Stimulated activated naive B cell treated with anti-CD40 and anti-IgM and Interleukin-4, amounts not matched to agents 10 μg/mL and 1 μg/mL and 100 μg/mL, for 72 hours (primary cell): Measurements from ENCODE around the gene ATP6AP1.

Experiments used
- ATAC-seq, 2 donors: fragments of 150-1000 bp; cut with Tn5 transposase; replicated peaks; 2 replicates each; pipeline ENCODE4 v1.10.0; 2021; ENCODE audit warnings: moderate library complexity in 1 of 2
- DNase-seq: peaks from one replicate; pipeline ENCODE4 v3.0.0; 2021
- H3K27ac Mint-ChIP-seq: one replicate; pipeline ENCODE4 v1.8.0; 2022; ENCODE audit warnings: mild to moderate bottlenecking, mixed read lengths
- H3K27me3 Mint-ChIP-seq, 2 donors: one replicate each; pipeline ENCODE4 v1.8.0; 2022; ENCODE audit warnings: mixed read lengths in 2 of 2
- H3K36me3 Mint-ChIP-seq, 2 donors: one replicate each; pipeline ENCODE4 v1.8.0; 2022; ENCODE audit warnings: mixed read lengths in 2 of 2, mild to moderate bottlenecking in 1 of 2
- H3K4me1 Mint-ChIP-seq, 2 donors: one replicate each; pipeline ENCODE4 v1.8.0; 2022; ENCODE audit warnings: mixed read lengths in 2 of 2, mild to moderate bottlenecking in 1 of 2
- H3K4me3 Mint-ChIP-seq, 2 donors: one replicate each; pipeline ENCODE4 v1.8.0; 2022; ENCODE audit warnings: mild to moderate bottlenecking in 2 of 2, mixed read lengths in 2 of 2, moderate library complexity in 1 of 2
- H3K9me3 Mint-ChIP-seq, 2 donors: one replicate each; pipeline ENCODE4 v1.8.0; 2022; ENCODE audit warnings: mixed read lengths in 2 of 2, mild to moderate bottlenecking in 1 of 2

The ATP6AP1 gene

DNA sequence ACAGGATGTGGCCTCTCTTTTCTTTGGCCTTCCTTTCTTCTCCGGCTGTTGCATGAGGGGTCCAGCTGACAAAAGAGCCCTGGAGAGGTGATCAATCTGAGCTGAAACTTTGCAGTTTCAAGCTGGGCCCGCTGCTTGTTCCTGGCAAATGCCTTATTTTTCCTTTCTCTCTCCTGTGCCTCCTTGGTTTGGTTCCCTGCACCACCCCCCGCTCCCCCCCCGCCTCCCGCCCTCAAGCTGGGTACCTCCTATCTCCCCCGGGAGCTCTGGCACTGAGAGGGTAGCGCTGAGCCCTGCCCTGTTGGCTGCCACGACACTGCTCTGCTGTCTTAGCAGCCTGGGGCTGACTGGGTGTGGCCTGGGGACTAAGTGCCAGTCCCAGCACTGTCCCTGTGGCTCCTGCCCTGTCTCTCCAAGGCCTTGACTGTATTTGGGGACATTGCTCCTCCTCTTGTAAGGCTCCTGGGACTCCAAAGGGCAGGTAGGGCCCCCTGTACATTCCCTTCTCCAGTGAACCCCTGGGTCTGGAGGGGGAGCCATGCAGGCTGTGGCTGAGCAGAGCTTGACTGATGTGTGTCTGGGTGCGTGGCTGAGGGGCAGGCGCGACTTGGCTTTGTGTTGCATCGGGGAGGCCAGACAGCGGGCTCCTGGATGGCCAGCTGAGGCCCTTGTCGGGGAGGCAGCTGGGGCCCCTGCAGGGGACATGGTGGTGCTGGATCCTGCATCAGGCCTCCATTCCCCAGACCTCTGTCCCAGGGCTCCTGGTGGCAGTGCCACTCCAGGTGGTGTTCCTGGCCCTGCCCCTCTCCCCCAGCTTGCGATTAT, 30.7 kb downstream of the ATP6AP1 start:
- Mint-ChIP-seq H3K27ac (peak overlapping the region; percentile 82), H3K36me3 (peaks cover 15 to 21% of the 10 kb centered on the region in 2 donors), H3K9me3 (peaks cover 0 to 5% of the 10 kb centered on the region in 2 donors), H3K4me3 (peak overlapping the region; percentile 83 to 86), H3K4me1 (peaks cover 13 to 21% of the 10 kb centered on the region in 2 donors), H3K27me3 (no peaks in the 10 kb centered on the region)
- DNase-seq (no peak), ATAC-seq (peak; percentile 52 to 61)

GRCh38 chrX:154459832-154460231, 31.4 kb downstream of the ATP6AP1 start:
- ATAC-seq (no peak), DNase-seq (no peak)
- Mint-ChIP-seq H3K9me3 (no peaks in the 10 kb centered on the region), H3K27me3 (no peaks in the 10 kb centered on the region), H3K27ac (no peak overlapping the region), H3K4me3 (peak overlapping the region; percentile 59 to 83), H3K36me3 (peaks cover 9 to 14% of the 10 kb centered on the region in 2 donors), H3K4me1 (peaks cover 13 to 21% of the 10 kb centered on the region in 2 donors)

DNA sequence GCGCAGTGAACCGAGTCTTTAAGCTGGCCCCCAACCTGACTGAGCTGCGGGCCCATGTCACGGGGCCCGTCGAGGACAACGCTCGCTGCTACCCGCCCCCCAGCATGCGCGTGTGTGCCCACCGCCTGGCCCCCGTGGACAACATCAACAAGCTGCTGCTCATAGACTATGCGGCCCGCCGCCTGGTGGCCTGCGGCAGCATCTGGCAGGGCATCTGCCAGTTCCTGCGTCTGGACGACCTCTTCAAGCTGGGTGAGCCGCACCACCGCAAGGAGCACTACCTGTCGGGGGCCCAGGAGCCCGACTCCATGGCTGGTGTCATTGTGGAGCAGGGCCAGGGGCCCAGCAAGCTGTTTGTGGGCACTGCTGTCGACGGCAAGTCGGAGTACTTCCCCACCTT, 31.8 kb downstream of the ATP6AP1 start:
- Mint-ChIP-seq H3K27ac (no peak overlapping the region), H3K27me3 (no peaks in the 10 kb centered on the region), H3K36me3 (peaks cover 11 to 16% of the 10 kb centered on the region in 2 donors), H3K4me3 (peak overlapping the region; percentile 59 to 83), H3K9me3 (no peaks in the 10 kb centered on the region), H3K4me1 (peaks cover 13 to 21% of the 10 kb centered on the region in 2 donors)
- no peak for DNase-seq
- no peak for ATAC-seq

- no peak for ATAC-seq
- peaks cover 13 to 21% of the 10 kb centered on the region in 2 donors for H3K4me1 Mint-ChIP-seq
- no peak overlapping the region for H3K4me3 Mint-ChIP-seq
- no peak for DNase-seq
- no peaks in the 10 kb centered on the region for H3K27me3 Mint-ChIP-seq
- no peaks in the 10 kb centered on the region for H3K9me3 Mint-ChIP-seq
- peaks cover 24 to 30% of the 10 kb centered on the region in 2 donors for H3K36me3 Mint-ChIP-seq
- H3K27ac Mint-ChIP-seq: no peak overlapping the region
These were observed 33.9 kb downstream of the ATP6AP1 start for GRCh38 chrX:154462396-154462795.

DNA sequence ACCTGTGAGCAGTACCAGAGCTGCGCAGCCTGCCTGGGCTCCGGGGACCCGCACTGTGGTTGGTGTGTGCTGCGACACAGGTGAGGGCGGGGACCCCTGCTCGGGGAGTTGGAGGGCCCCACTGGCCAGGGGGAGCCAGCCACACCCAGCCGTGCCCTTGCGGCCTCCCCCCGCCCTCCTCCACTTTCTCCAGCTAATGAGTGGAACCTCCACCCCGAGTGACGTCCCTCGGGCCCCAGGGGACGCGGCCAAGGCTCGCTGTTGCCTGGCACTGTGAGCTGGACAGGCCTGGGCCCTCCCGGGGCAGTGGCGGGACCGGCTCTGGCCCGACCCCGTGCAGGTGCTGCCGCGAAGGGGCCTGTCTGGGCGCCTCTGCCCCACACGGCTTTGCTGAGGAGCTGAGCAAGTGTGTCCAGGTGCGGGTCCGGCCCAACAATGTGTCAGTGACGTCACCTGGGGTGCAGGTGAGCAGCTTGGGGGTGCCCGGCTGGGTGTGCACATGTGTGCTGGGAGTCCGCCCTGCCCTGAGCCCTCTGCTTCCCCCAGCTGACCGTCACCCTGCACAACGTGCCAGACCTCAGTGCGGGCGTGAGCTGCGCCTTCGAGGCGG, 35.2 kb downstream of the ATP6AP1 start:
- peaks cover 24 to 30% of the 10 kb centered on the region in 2 donors for H3K36me3 Mint-ChIP-seq
- no peak overlapping the region for H3K4me3 Mint-ChIP-seq
- ATAC-seq: no peak
- peaks cover 13 to 21% of the 10 kb centered on the region in 2 donors for H3K4me1 Mint-ChIP-seq
- no peak overlapping the region for H3K27ac Mint-ChIP-seq
- DNase-seq: no peak
- no peaks in the 10 kb centered on the region for H3K9me3 Mint-ChIP-seq
- H3K27me3 Mint-ChIP-seq: no peaks in the 10 kb centered on the region

- H3K27ac Mint-ChIP-seq: peak overlapping the region; percentile 65
- peaks cover 24 to 30% of the 10 kb centered on the region in 2 donors for H3K36me3 Mint-ChIP-seq
- no peaks in the 10 kb centered on the region for H3K9me3 Mint-ChIP-seq
- DNase-seq: no peak
- H3K4me1 Mint-ChIP-seq: peaks cover 8 to 11% of the 10 kb centered on the region in 2 donors
- no peak overlapping the region for H3K4me3 Mint-ChIP-seq
- no peak for ATAC-seq
- no peaks in the 10 kb centered on the region for H3K27me3 Mint-ChIP-seq
These were observed 36.4 kb downstream of the ATP6AP1 start for GRCh38 chrX:154464806-154465365.

- H3K4me1 Mint-ChIP-seq: peaks cover 3 to 5% of the 10 kb centered on the region in 2 donors
- ATAC-seq (no peak), DNase-seq (no peak)
- no peaks in the 10 kb centered on the region for H3K9me3 Mint-ChIP-seq
- H3K4me3 Mint-ChIP-seq: no peak overlapping the region
- H3K27me3 Mint-ChIP-seq: no peaks in the 10 kb centered on the region
- H3K27ac Mint-ChIP-seq: no peak overlapping the region
- H3K36me3 Mint-ChIP-seq: peaks cover 24 to 34% of the 10 kb centered on the region in 2 donors
These were observed 37.1 kb downstream of the ATP6AP1 start for GRCh38 chrX:154465601-154466000.

- DNase-seq (no peak), ATAC-seq (no peak)
- Mint-ChIP-seq H3K36me3 (peaks cover 24 to 36% of the 10 kb centered on the region in 2 donors), H3K4me1 (peaks cover 0 to 5% of the 10 kb centered on the region in 2 donors), H3K27me3 (no peaks in the 10 kb centered on the region), H3K4me3 (no peak overlapping the region), H3K9me3 (no peaks in the 10 kb centered on the region), H3K27ac (no peak overlapping the region)
These were observed 37.6 kb downstream of the ATP6AP1 start for GRCh38 chrX:154466036-154466435.

DNA sequence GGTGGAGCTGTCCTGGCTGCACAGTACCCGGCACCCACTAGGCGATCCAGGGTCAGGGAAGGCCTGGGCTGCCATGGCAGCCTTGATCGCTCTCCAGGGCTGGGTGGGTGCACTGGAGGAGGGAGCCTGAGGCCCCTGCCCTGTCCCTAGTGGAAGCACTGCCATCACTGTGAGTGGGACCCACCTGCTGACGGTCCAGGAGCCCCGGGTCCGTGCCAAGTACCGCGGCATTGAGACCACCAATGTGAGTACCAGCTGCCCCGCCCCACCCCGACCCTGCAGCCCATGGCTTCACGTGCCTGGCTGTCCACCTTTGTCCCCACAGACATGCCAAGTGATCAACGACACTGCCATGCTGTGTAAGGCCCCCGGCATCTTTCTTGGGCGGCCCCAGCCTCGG, 38.4 kb downstream of the ATP6AP1 start:
- Mint-ChIP-seq H3K27me3 (no peaks in the 10 kb centered on the region), H3K9me3 (no peaks in the 10 kb centered on the region), H3K36me3 (peaks cover 18 to 33% of the 10 kb centered on the region in 2 donors), H3K27ac (no peak overlapping the region), H3K4me3 (no peak overlapping the region), H3K4me1 (no peaks in the 10 kb centered on the region)
- ATAC-seq (no peak), DNase-seq (no peak)

GRCh38 chrX:154467556-154467955, 39.1 kb downstream of the ATP6AP1 start:
- Mint-ChIP-seq H3K4me3 (no peak overlapping the region), H3K27ac (no peak overlapping the region), H3K9me3 (no peaks in the 10 kb centered on the region), H3K4me1 (peaks cover 0 to 3% of the 10 kb centered on the region in 2 donors), H3K36me3 (peaks cover 15 to 35% of the 10 kb centered on the region in 2 donors), H3K27me3 (no peaks in the 10 kb centered on the region)
- ATAC-seq: no peak
- no peak for DNase-seq

- Mint-ChIP-seq H3K27me3 (no peaks in the 10 kb centered on the region), H3K9me3 (no peaks in the 10 kb centered on the region), H3K27ac (no peak overlapping the region), H3K4me1 (peaks cover 0 to 3% of the 10 kb centered on the region in 2 donors), H3K4me3 (no peak overlapping the region), H3K36me3 (peaks cover 18 to 31% of the 10 kb centered on the region in 2 donors)
- ATAC-seq (no peak), DNase-seq (no peak)
These were observed 39.7 kb downstream of the ATP6AP1 start for GRCh38 chrX:154468217-154468616.

- Mint-ChIP-seq H3K4me3 (no peak overlapping the region), H3K27me3 (no peaks in the 10 kb centered on the region), H3K9me3 (no peaks in the 10 kb centered on the region), H3K27ac (no peak overlapping the region), H3K4me1 (peaks cover 0 to 3% of the 10 kb centered on the region in 2 donors), H3K36me3 (peaks cover 20 to 31% of the 10 kb centered on the region in 2 donors)
- ATAC-seq (no peak), DNase-seq (no peak)
These were observed 40.6 kb downstream of the ATP6AP1 start for GRCh38 chrX:154469114-154469513.

DNA sequence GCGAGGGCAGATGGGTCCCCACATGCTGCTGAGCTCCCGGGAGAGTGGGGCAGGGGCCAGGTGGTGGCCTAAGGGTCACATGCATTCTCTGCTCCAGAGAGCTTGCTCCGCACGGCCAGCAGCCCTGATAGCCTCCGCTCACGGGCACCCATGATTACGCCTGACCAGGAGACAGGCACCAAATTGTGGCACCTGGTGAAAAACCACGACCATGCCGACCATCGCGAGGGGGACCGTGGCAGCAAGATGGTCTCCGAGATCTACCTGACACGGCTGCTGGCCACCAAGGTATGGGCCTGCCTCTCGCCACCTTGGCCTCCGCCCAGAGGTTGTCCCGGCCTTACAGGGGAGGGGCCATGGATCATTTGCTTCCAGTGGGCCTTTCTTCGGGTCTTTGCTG, 41.4 kb downstream of the ATP6AP1 start:
- Mint-ChIP-seq H3K36me3 (peaks cover 20 to 31% of the 10 kb centered on the region in 2 donors), H3K4me1 (peaks cover 0 to 3% of the 10 kb centered on the region in 2 donors), H3K4me3 (no peak overlapping the region), H3K27ac (no peak overlapping the region), H3K27me3 (no peaks in the 10 kb centered on the region), H3K9me3 (no peaks in the 10 kb centered on the region)
- ATAC-seq: no peak
- DNase-seq: no peak

GRCh38 chrX:154470434-154470833, 42.0 kb downstream of the ATP6AP1 start:
- H3K4me3 Mint-ChIP-seq: no peak overlapping the region
- peaks cover 3 to 5% of the 10 kb centered on the region in 2 donors for H3K4me1 Mint-ChIP-seq
- peaks cover 19 to 31% of the 10 kb centered on the region in 2 donors for H3K36me3 Mint-ChIP-seq
- no peaks in the 10 kb centered on the region for H3K9me3 Mint-ChIP-seq
- H3K27ac Mint-ChIP-seq: no peak overlapping the region
- ATAC-seq (no peak), DNase-seq (no peak)
- H3K27me3 Mint-ChIP-seq: no peaks in the 10 kb centered on the region
